GM12891 (cell line): Measurements from ENCODE around the gene FGD3.

Experiments
- DNase-seq: peaks from one replicate; pipeline ENCODE4 v3.0.0; 2011; ENCODE audit warnings: low spot score; ENCODE audit not compliant: insufficient read length
- FAIRE-seq: peaks from 2 replicates; lab custom pipeline; 2011; peaks lifted over from hg19 to GRCh38; lab: Jason Lieb, UNC
- PAX5 ChIP-seq: IDR thresholded peaks from 2 replicates; pipeline ENCODE4 v1.6.1; 2011; ENCODE audit warnings: low read length, moderate library complexity, mild to moderate bottlenecking; ENCODE audit not compliant: insufficient read depth, severe bottlenecking
- POLR2A ChIP-seq: IDR thresholded peaks from 2 replicates; pipeline ENCODE4 v1.6.1; 2011; ENCODE audit warnings: low read depth, low read length, control low read depth
- POLR2AphosphoS5 ChIP-seq: IDR thresholded peaks from 2 replicates; pipeline ENCODE4 v1.6.1; 2011; ENCODE audit warnings: low read depth, low read length, control low read depth
- POU2F2 ChIP-seq: IDR thresholded peaks from 2 replicates; pipeline ENCODE4 v1.6.1; 2011; ENCODE audit warnings: low read depth, mild to moderate bottlenecking, control low read depth, low read length, moderate library complexity
- SPI1 ChIP-seq: IDR thresholded peaks from 2 replicates; pipeline ENCODE4 v1.6.1; 2011; ENCODE audit warnings: low read depth, low read length, control low read depth
- TAF1 ChIP-seq: IDR thresholded peaks from 2 replicates; pipeline ENCODE4 v1.6.1; 2011; ENCODE audit warnings: low read depth, low read length, control low read depth

Gene FGD3

DNA sequence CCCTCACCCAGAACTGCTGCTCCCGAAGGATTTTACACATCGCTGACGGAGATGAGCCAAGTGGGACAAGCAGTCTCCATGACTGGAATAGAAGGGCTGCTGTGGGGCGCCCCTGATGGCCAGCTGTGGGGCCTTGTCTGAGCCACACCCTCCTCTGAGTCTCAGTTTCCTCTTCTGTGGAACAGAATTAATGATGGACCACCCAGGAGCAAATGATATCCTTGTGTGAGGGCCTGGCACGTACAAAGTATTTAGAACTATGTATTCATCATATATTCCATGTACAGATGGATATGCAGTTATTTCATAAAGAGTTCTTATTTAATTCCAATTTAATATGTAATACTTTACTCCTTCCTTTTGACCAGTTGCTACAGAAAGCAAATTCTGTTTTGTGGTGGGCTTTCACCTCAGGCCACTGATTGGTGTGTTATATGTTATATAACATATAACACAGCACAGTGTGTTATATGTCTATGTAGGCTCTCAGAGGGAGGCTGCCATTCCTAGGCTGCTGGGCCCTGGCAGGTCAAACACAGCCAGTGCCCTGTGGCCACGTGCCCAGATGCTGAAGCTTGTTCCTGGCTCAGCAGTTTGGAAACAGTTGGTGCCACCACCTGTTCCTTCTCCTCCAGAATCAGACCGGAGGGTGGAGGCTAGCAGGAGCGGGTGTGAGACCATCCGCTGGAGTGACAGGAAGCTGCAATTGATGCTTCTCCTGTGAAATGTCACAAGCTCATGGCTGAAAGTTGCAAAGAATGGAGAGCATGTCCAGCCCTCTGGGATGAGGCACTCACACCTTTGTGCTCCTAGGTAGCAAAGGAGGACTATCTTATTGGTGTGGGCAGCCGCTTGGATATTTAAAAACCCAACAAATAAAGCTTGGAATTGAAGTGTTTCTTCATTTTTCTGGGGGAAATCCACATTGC, 4.4 kb upstream of the FGD3 start:
- FAIRE-seq (no peak), DNase-seq (no peak)
- TF ChIP-seq SPI1 (no peak), TAF1 (no peak), POU2F2 (no peak), POLR2A (no peak), PAX5 (no peak), POLR2AphosphoS5 (no peak)

DNA sequence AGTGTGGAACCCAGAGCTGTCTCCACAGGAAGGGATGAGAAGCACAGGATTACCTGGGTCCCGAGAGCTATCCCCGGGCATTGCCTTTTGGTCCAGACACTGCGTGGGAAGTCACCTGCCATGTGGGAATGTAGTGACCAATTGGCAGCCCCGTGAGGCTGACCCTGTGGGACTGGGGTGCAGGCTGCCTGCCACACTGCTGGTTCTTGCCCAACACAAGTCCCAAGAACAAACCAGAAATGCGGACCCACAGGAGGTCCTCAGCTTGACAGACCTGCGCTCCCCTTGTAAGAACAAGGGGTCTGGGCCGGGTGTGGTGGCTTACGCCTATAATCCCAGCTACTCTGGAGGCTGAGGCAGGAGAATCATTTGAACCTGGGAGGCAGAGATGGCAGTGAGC, 2.4 kb upstream of the FGD3 start:
- no peak for TF ChIP-seq SPI1
- no peak for TF ChIP-seq PAX5
- TF ChIP-seq TAF1 = no peak
- TF ChIP-seq POLR2A = no peak
- no peak for TF ChIP-seq POLR2AphosphoS5
- no peak for TF ChIP-seq POU2F2
- no peak for FAIRE-seq

DNA sequence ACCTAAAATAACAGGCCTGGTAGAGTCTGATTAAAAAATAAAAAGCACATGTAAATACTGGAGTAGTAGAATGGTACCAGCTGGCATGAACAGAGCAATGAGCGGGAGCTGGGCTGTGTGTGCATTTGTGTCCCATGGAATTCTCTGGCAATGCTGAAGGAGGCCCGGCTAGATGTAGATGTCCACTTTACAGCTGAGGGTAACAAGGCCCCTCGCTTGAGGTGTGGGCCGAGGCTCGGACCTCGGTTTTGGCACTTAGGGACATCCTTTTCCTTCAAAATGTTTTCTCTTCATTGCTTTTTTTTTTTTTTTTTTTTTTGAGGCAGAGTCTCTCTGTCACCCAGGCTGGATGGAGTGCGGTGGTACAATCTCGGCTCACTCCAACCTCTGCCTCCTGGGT, 1.5 kb upstream of the FGD3 start:
- no peak for FAIRE-seq
- DNase-seq = no peak
- TF ChIP-seq POU2F2 = no peak
- TF ChIP-seq POLR2AphosphoS5 = no peak
- TF ChIP-seq PAX5 = no peak
- TF ChIP-seq POLR2A = no peak
- no peak for TF ChIP-seq SPI1
- no peak for TF ChIP-seq TAF1

More for the DNA sequence above, 2.4 kb upstream of the FGD3 start:
- no peak for DNase-seq

DNA sequence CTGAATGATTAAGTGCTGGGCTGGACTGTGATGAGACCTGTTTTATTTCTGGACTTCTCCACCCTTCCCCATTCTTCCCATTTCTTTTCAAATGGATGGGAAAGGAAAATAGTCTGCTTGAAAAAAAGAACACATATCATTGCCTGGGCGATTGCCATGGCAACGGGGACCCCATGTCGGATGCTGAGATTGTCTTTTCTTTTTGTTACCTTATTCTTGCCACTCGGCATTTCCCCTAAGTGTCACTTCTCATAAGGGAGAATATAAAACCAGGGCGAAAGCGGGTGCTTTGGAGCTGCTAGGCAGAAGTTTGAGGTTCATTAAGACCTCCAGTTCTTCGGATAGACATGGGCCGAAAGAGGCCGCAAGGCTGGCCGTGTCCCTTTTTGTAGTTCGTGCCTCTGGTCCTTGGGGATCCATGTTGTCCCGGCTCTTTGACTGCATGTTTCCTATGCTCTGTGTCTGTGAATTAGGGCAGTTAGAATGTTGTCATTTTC, 763 bp downstream of the FGD3 start:
- FAIRE-seq (no peak), DNase-seq (no peak)
- TF ChIP-seq POLR2A (no peak), SPI1 (no peak), TAF1 (no peak), POU2F2 (no peak), PAX5 (no peak), POLR2AphosphoS5 (no peak)

DNA sequence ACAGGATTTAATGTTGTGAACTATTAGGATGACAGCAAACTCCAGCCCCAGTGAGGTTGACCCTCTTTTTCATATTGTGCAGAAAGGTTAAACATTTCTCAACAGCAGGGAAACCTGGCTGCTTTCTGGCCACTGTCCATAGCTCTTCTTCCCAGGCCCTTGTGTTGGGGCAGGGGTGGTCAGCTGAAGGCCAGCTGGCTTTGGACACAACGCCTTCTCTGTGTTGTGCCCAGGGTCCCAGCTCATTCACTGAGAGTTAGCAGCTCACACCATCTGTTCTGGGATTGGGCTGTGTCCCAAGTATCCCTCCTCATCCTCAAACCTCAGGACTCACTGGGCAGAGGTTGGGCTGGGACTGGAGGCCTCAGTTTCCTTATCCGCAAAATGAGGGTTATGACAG, 1.3 kb downstream of the FGD3 start:
- TF ChIP-seq POLR2AphosphoS5 = no peak
- no peak for TF ChIP-seq POLR2A
- no peak for TF ChIP-seq PAX5
- TF ChIP-seq SPI1 = no peak
- TF ChIP-seq TAF1 = no peak
- no peak for TF ChIP-seq POU2F2
- no peak for FAIRE-seq
- DNase-seq = no peak

DNA sequence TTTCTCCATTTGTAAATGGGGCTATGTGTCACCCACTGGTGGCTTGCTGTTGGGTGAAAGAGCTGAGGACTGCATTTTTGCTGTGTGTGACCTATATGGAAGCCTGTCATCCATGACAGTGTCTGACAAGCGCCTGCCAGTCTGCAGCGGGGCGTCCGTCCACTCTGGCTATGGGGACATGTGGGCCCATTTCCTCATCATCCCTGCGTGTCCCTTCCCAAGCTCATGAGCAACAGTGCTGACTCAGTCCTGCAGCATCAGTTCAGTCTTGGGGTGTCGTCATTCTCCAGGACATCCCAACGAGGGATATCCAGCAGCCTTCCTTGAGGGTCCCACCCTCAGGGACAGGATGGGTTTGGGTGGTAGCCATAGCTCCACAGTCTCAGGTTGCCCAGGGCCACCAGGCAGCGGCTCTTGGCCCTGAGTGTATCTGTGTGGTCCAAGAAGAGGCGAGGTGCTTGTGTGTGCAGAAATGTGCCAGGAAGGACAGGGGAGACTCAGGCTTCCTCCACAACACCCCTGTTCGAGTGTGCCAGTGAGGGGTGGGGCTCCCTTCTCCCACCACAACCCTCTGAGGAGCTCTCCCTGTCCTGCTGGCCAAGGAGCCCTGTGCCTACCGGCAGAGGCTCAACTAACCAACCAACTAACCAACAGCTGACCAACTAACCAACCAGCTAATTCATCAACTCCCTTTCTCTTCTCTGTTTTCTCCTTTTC, 2.1 kb downstream of the FGD3 start:
- TF ChIP-seq TAF1 = no peak
- TF ChIP-seq POU2F2 = no peak
- TF ChIP-seq SPI1 = no peak
- TF ChIP-seq PAX5 = no peak
- no peak for TF ChIP-seq POLR2A
- no peak for TF ChIP-seq POLR2AphosphoS5
- DNase-seq = no peak
- FAIRE-seq = no peak

DNA sequence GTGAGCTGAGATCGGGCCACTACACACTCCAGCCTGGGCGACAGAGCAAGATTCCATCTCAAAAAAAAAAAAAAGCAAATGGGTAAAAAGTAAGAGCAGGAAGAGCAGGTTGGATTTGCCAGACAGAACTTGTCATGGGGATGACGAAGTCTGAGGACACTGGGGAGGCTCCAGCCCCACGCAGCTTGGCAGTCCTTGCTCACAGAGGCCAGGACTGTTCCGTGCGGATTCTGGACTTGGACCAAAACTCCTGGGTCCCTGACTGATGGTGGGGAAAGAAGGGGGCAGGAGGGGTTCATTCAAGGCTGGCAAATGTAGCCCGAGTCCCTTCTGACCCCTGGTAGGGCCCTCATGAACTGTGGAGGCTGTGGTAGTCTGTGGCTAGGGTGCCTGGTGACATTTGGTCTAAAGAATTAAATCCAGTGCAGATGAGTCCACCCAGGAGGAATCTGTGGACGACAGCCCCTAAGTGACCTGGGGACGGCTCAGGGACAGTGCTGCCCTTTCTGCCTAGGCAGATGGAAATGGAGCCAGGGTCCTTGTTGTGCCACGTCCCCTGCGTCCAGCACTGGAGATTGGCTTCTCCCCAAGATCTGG, 3.1 kb downstream of the FGD3 start:
- TF ChIP-seq POLR2A = no peak
- no peak for DNase-seq
- no peak for FAIRE-seq

DNA sequence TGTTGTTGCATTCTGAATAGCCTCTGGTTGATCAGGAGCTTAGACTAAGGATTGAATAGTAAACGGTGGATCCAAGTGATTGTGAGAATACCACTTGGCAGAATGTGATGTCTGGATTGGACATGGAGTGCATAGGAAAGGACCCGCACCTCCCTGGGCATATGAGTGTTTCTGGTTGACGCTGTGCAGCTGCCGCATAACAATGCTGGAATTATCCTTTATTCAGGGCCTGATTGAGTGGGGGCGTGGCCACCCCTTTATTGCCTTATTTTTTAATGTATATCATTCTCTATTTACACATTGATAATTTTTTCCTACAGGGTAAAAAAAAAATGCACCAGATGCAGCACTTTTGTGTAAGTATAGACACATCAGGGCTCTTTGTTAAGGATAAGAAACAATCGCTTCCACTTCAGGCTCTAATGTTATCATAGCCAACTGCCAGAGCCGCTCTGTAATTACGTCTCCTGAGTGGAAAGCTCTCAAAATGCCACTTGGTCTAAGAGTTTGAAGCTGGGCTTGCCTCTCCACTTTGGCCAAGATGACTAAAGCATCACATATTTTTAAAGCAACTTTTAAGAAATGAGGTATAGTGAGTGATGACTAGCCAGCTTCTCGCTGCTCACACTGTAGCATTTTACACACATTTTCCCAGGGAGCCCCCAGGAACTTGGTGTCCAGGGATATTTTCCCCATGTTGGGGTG, 5.7 kb downstream of the FGD3 start:
- FAIRE-seq (no peak), DNase-seq (no peak)
- no peak for TF ChIP-seq POLR2AphosphoS5
- no peak for TF ChIP-seq PAX5
- TF ChIP-seq TAF1 = no peak
- TF ChIP-seq POLR2A = no peak

DNA sequence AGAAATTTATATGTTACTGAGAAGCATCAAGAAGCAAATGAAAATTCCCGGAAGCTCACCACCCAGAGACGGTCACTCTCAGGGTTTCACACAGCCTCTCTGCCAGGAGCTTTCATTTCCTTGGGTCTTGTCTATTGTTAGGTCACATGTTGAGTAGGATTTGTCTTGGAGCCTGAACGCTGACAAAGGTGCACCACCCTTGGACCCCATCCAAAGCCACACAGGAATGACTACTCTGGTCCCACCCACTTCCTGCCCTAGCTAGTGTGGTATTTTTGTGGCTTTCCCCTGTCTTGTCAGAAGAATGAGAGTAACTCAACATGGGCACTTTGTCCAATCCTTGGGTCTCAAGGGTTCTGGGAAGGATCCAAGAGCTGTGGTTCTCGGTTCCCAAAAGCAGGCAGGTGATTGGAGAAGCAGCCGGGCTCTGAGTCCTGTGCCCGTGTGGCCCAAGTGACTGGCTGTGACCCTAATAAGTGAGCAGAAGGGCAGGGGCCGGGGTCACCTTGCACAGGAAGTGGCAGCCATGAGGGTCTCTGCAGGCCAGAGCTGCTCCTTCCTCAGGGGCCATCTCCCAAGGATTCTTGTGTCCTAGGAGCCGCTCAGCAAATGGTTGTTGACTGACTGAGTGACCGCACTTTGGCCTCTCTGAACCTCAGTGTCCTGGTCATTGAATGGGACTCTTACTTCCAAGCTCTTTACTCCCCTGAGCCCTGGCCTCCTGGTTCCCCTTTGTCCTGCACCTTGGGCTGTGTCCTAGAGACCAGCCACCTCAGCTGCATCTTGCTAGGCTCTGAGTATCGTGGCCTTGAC, 6.9 kb downstream of the FGD3 start:
- TF ChIP-seq POLR2A (no peak), TAF1 (no peak), POU2F2 (no peak), SPI1 (peak; percentile 39; the same call in 1 of the 2 replicates)
- no peak for DNase-seq
- peak; percentile 85 for FAIRE-seq
